ENCODE results near the gene ZNF423.

ZNF423 gene

GRCh38 chr16:49822649-49823370 lies 33.1 kb downstream of the ZNF423 start:
- no peak for DNase-seq

- no peak for DNase-seq
Observed at GRCh38 chr16:49821614-49822282, 34.2 kb downstream of the ZNF423 start.

- no peak for DNase-seq
Observed at GRCh38 chr16:49821156-49821555, 34.8 kb downstream of the ZNF423 start.

- DNase-seq = no peak
Observed at GRCh38 chr16:49817754-49818507, 38.0 kb downstream of the ZNF423 start.

GRCh38 chr16:49816875-49817274 lies 39.0 kb downstream of the ZNF423 start:
- no peak for DNase-seq

- no peak for DNase-seq
Observed at GRCh38 chr16:49811644-49812334, 44.1 kb downstream of the ZNF423 start.

GRCh38 chr16:49810831-49811230 lies 45.1 kb downstream of the ZNF423 start:
- DNase-seq = no peak

- DNase-seq = no peak
Observed at GRCh38 chr16:49809561-49809960, 46.4 kb downstream of the ZNF423 start.

- DNase-seq = no peak
Observed at GRCh38 chr16:49809062-49809461, 46.9 kb downstream of the ZNF423 start.

- no peak for DNase-seq
Observed at GRCh38 chr16:49806446-49806845, 49.5 kb downstream of the ZNF423 start.

GRCh38 chr16:49801290-49801689 lies 54.6 kb downstream of the ZNF423 start:
- no peak for DNase-seq

- DNase-seq = no peak
Observed at GRCh38 chr16:49800876-49801275, 55.0 kb downstream of the ZNF423 start.

- no peak for DNase-seq
Observed at GRCh38 chr16:49800441-49800840, 55.5 kb downstream of the ZNF423 start.

GRCh38 chr16:49799172-49799571 lies 56.7 kb downstream of the ZNF423 start:
- no peak for DNase-seq

GRCh38 chr16:49795513-49795912 lies 60.4 kb downstream of the ZNF423 start:
- DNase-seq = no peak

GRCh38 chr16:49793244-49793643 lies 62.7 kb downstream of the ZNF423 start:
- no peak for DNase-seq

GRCh38 chr16:49789616-49790015 lies 66.3 kb downstream of the ZNF423 start:
- no peak for DNase-seq

- DNase-seq = no peak
Observed at GRCh38 chr16:49788986-49789385, 66.9 kb downstream of the ZNF423 start.

GRCh38 chr16:49788572-49788971 lies 67.3 kb downstream of the ZNF423 start:
- DNase-seq = no peak

- no peak for DNase-seq
Observed at GRCh38 chr16:49786926-49787557, 68.9 kb downstream of the ZNF423 start.

GRCh38 chr16:49785970-49786369 lies 69.9 kb downstream of the ZNF423 start:
- no peak for DNase-seq

GRCh38 chr16:49782405-49782804 lies 73.5 kb downstream of the ZNF423 start:
- DNase-seq = no peak

- DNase-seq = no peak
Observed at GRCh38 chr16:49781401-49781800, 74.5 kb downstream of the ZNF423 start.
